ENCODE measurements around the gene ANXA2R.

The ANXA2R gene

DNA sequence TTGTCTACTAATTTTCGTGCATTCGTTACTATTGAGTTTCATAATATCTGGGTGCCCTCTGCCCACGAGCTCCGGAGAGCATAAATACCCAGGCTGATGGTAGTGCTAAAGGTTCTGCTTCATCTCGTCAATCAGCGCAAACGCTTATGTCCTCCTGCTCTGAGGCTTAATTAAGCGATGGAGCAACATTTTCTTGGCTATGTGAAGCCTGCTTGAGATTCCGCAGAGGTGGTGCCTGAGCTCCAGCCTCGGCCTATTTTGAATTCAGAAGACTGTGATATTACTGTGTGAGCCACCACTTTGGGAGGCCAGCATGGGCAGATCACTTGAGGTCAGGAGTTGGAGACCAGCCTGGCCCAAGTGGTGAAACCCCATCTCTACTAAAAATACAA lies 44.8 kb downstream of the ANXA2R start:
- no peak for DNase-seq

- DNase-seq = no peak
Measured at GRCh38 chr5:42994555-42995359, 45.4 kb downstream of the ANXA2R start.

DNA sequence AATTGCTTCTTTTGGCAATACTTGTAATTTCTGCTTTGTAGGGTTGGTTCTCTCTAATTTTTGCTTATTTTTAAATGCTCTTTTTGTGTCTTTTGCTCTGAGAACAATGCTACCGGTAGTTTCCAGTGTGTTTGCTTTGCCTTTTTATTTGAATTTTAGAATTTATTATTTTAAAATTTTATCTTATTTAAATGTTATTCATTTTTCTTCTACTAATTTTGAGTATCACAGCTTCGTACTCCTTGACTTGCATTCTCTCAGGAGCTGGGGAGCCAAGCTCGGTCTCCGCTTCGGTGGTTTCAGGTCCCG lies 45.9 kb downstream of the ANXA2R start:
- no peak for DNase-seq

DNA sequence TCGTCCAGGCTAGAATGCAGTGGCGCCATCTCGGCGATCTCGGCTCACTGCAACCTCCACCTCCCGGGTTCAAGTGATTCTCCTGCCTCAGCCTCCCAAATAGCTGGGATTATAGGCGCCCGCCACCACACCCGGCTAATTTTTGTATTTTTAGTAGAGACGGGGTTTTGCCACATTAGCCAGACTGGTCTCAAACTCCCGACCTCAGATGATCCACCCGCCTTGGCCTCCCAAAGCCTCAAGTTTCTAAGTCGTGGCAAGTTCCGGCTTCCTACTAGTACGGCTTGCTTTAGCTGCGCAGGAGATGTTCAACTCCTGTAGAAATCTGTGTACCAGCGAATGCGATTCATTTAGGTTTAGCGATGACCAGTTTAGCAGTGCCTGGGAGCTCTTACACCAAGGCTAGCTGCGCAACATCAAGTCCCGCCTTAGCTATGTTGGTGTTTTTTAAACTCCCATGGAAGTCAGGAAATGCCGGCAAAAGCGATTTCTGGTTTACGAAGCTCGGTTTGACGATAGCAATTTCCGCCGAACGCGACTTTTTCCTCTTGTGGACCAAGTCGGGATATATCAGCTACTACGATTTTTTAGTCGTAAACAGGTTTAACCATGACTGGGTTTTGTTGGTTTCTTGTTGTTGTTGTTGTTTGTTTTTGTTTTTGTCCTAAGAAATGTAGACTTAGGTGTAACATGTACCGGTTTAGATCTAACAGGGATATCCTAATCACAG lies 46.4 kb downstream of the ANXA2R start:
- no peak for DNase-seq

DNA sequence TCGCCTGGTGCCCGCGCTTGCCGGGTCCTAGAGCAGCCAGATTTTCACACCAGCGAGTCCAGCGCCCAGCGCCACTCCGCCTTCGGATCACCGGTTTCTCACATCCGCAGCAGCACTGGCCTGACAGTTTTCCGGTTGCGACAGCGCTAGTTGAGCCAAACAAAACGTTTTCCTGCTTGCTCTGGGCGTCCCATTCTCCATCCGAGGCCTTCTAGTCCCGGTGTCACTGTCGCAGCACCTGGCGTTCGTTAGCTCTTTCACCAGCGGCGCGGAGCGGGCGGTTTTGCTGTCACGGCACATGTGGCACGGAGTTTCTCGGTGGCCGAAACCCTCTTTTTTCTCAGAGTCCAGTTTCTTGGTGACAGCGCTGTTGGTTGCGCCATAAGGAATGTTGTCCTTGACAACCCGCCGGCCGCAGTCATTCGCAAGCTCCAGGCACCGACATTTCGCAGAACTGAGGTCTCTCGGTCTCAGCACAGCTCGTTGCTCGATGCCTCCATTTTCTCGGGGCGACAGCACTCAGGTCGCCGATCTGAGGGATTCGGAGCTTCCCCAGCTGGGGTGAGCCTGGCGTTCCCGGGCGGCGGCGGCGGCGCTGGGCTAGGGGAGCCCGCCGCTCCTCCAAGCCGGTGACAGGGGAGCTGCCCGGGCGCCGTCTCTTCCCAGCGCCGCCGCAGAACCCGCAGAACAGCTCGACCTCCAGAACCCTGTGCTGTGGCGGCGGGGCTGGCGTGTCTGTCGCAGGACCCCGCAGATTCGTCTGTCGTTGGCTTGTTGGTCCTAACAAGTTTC lies 47.8 kb downstream of the ANXA2R start:
- peak; percentile 68 for DNase-seq

GRCh38 chr5:42991404-42992087 lies 48.6 kb downstream of the ANXA2R start:
- DNase-seq = no peak

DNA sequence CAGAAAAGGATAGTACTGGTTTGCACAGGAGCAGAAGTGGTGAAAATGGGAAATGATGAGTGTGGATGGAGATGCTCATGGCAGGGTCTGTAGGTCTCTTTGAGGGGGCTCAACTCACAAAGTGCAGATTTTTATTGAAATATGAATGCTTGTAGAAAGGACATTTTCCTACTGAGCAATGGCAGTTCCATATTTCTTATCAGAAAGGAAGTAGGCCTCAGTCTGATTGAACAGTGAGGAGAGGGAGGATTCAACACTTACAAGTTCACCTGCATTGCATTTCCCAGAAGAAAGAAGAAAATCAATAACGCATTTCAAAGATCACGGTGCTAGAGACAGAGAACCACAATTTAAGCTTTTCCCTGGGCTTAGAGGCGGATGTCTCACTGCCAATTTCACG lies 49.2 kb downstream of the ANXA2R start:
- DNase-seq = no peak

All from NCI-H1105 (cell line).